ENCODE measurements around the gene LRRC53.

LRRC53 gene

DNA sequence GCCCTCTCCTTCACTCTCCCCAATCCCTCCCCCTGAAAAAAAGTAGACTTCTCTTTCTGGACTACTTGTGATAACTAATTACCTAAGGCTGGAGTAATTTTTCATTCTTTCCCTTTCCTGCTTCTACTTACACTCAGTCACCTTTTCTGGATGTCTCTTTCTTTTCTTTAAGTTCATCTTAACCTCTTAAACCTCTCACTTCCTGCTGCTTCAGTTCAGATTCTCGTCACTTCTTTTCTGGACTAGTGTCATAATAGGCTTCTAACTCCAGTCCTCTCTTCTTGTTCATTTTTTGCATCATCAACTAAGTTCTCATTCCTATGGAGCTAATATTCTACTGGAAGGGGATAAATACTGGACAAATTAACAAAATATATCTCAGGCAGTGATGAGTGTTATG lies 75.4 kb downstream of the LRRC53 start:
- H3K56ac ChIP-seq (ENCODE audit: low read length), result no peak overlapping the region
- no peak overlapping the region for H3K4me2 ChIP-seq (ENCODE audit: low read length)
- H3K4me1 ChIP-seq (ENCODE audit: control insufficient read depth, low read depth, low read length), result no peaks in the 10 kb centered on the region
- no peaks in the 10 kb centered on the region for H3K36me3 ChIP-seq (ENCODE audit: control insufficient read depth, insufficient read depth, low read length)
- H3K18ac ChIP-seq (ENCODE audit: low read length), result no peak overlapping the region
- H3K4ac ChIP-seq (ENCODE audit: low read depth, low read length), result no peak overlapping the region
- no peak overlapping the region for H3K9ac ChIP-seq (ENCODE audit: low read length)
- no CpG with 5 or more reads among the region's 1 CpG for WGBS (ENCODE audit: extremely low coverage, insufficient coverage, low lambda C conversion rate)
- no peak for DNase-seq
- H3K79me1 ChIP-seq (ENCODE audit: low read length), result no peaks in the 10 kb centered on the region
- H4K8ac ChIP-seq (ENCODE audit: low read depth, low read length), result no peak overlapping the region
- no peak overlapping the region for H2BK5ac ChIP-seq (ENCODE audit: low read length)
- no peak overlapping the region for H4K5ac ChIP-seq (ENCODE audit: low read length)
- H3K27ac ChIP-seq (ENCODE audit: low read depth, low read length), result no peak overlapping the region
- no peak overlapping the region for H3K4me3 ChIP-seq (ENCODE audit: low read length)
- no peak overlapping the region for H2BK120ac ChIP-seq (ENCODE audit: low read depth, low read length)
- no peak overlapping the region for H2BK15ac ChIP-seq (replicated peaks; ENCODE audit: low read depth)
- H3K23ac ChIP-seq (ENCODE audit: low read length), result no peak overlapping the region
- H3K79me2 ChIP-seq (ENCODE audit: control insufficient read depth, insufficient read depth, low read length), result no peaks in the 10 kb centered on the region
- H2AK5ac ChIP-seq (ENCODE audit: low read length), result no peak overlapping the region
- no peaks in the 10 kb centered on the region for H3K27me3 ChIP-seq (ENCODE audit: insufficient read depth, low read length, poor library complexity)

GRCh38 chr1:74436078-74436477 lies 76.3 kb downstream of the LRRC53 start:
- WGBS (ENCODE audit: extremely low coverage, insufficient coverage, low lambda C conversion rate), result no CpG with 5 or more reads among the region's 1 CpG
- no peak overlapping the region for H3K56ac ChIP-seq (ENCODE audit: low read length)
- H3K9ac ChIP-seq (ENCODE audit: low read length), result no peak overlapping the region
- no peak overlapping the region for H4K5ac ChIP-seq (ENCODE audit: low read length)
- no peak for DNase-seq
- no peak overlapping the region for H2BK15ac ChIP-seq (replicated peaks; ENCODE audit: low read depth)
- no peak overlapping the region for H2BK5ac ChIP-seq (ENCODE audit: low read length)
- no peak overlapping the region for H2BK120ac ChIP-seq (ENCODE audit: low read depth, low read length)
- no peak overlapping the region for H4K8ac ChIP-seq (ENCODE audit: low read depth, low read length)
- no peaks in the 10 kb centered on the region for H3K36me3 ChIP-seq (ENCODE audit: control insufficient read depth, insufficient read depth, low read length)
- no peaks in the 10 kb centered on the region for H3K79me2 ChIP-seq (ENCODE audit: control insufficient read depth, insufficient read depth, low read length)
- no peaks in the 10 kb centered on the region for H3K79me1 ChIP-seq (ENCODE audit: low read length)
- H3K27me3 ChIP-seq (ENCODE audit: insufficient read depth, low read length, poor library complexity), result no peaks in the 10 kb centered on the region
- H2AK5ac ChIP-seq (ENCODE audit: low read length), result no peak overlapping the region
- H3K4me2 ChIP-seq (ENCODE audit: low read length), result no peak overlapping the region
- H3K4me3 ChIP-seq (ENCODE audit: low read length), result no peak overlapping the region
- no peak overlapping the region for H3K23ac ChIP-seq (ENCODE audit: low read length)
- H3K4me1 ChIP-seq (ENCODE audit: control insufficient read depth, low read depth, low read length), result no peaks in the 10 kb centered on the region
- H3K4ac ChIP-seq (ENCODE audit: low read depth, low read length), result no peak overlapping the region
- no peak overlapping the region for H3K18ac ChIP-seq (ENCODE audit: low read length)
- no peak overlapping the region for H3K27ac ChIP-seq (ENCODE audit: low read depth, low read length)

- Histone ChIP-seq H3K36me3 (ENCODE audit: control insufficient read depth, insufficient read depth, low read length) (no peaks in the 10 kb centered on the region), H2AK5ac (ENCODE audit: low read length) (no peak overlapping the region), H3K27me3 (ENCODE audit: insufficient read depth, low read length, poor library complexity) (no peaks in the 10 kb centered on the region), H3K56ac (ENCODE audit: low read length) (no peak overlapping the region), H4K8ac (ENCODE audit: low read depth, low read length) (no peak overlapping the region), H4K5ac (ENCODE audit: low read length) (no peak overlapping the region), H2BK120ac (ENCODE audit: low read depth, low read length) (no peak overlapping the region), H3K18ac (ENCODE audit: low read length) (no peak overlapping the region), H3K4me2 (ENCODE audit: low read length) (no peak overlapping the region), H3K4me1 (ENCODE audit: control insufficient read depth, low read depth, low read length) (no peaks in the 10 kb centered on the region), H3K79me1 (ENCODE audit: low read length) (no peaks in the 10 kb centered on the region), H3K4me3 (ENCODE audit: low read length) (no peak overlapping the region), H3K9ac (ENCODE audit: low read length) (no peak overlapping the region), H3K23ac (ENCODE audit: low read length) (no peak overlapping the region), H3K4ac (ENCODE audit: low read depth, low read length) (no peak overlapping the region), H3K79me2 (ENCODE audit: control insufficient read depth, insufficient read depth, low read length) (no peaks in the 10 kb centered on the region), H2BK5ac (ENCODE audit: low read length) (no peak overlapping the region), H2BK15ac (replicated peaks; ENCODE audit: low read depth) (no peak overlapping the region), H3K27ac (ENCODE audit: low read depth, low read length) (no peak overlapping the region)
- no CpG with 5 or more reads among the region's 2 CpGs for WGBS (ENCODE audit: extremely low coverage, insufficient coverage, low lambda C conversion rate)
- DNase-seq, result no peak
Observed at GRCh38 chr1:74434321-74434720, 78.1 kb downstream of the LRRC53 start.

DNA sequence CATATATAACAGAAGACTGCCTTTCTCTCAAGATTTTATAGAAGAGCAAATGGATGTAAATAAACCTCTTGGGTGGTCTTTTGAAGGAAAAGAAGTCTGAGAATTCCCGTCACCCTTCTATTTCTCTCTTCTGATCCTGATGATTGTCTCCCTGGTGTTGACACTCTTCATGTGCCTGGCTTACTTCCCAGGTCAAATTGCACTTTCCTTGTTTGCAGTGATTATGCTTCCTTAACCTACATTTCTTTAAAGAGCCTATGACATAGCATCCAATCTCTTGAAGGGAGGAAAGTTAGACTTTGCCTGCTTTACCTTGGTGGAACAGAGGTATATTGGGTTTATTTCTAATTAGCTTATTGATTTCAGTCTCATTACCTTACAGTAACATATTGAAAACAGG lies 80.1 kb downstream of the LRRC53 start:
- H3K79me1 ChIP-seq (ENCODE audit: low read length), result no peaks in the 10 kb centered on the region
- H3K79me2 ChIP-seq (ENCODE audit: control insufficient read depth, insufficient read depth, low read length), result no peaks in the 10 kb centered on the region
- no peak overlapping the region for H2AK5ac ChIP-seq (ENCODE audit: low read length)
- no peak overlapping the region for H3K4me2 ChIP-seq (ENCODE audit: low read length)
- H3K23ac ChIP-seq (ENCODE audit: low read length), result no peak overlapping the region
- no peak overlapping the region for H4K8ac ChIP-seq (ENCODE audit: low read depth, low read length)
- no peak overlapping the region for H3K18ac ChIP-seq (ENCODE audit: low read length)
- no peak overlapping the region for H2BK120ac ChIP-seq (ENCODE audit: low read depth, low read length)
- no peak overlapping the region for H3K4ac ChIP-seq (ENCODE audit: low read depth, low read length)
- H4K5ac ChIP-seq (ENCODE audit: low read length), result no peak overlapping the region
- no peak for DNase-seq
- H3K4me3 ChIP-seq (ENCODE audit: low read length), result no peak overlapping the region
- H2BK15ac ChIP-seq (replicated peaks; ENCODE audit: low read depth), result no peak overlapping the region
- H3K27ac ChIP-seq (ENCODE audit: low read depth, low read length), result no peak overlapping the region
- no peak overlapping the region for H3K56ac ChIP-seq (ENCODE audit: low read length)
- WGBS (ENCODE audit: extremely low coverage, insufficient coverage, low lambda C conversion rate), result no CpG with 5 or more reads among the region's 1 CpG
- no peaks in the 10 kb centered on the region for H3K36me3 ChIP-seq (ENCODE audit: control insufficient read depth, insufficient read depth, low read length)
- H3K9ac ChIP-seq (ENCODE audit: low read length), result no peak overlapping the region
- no peaks in the 10 kb centered on the region for H3K4me1 ChIP-seq (ENCODE audit: control insufficient read depth, low read depth, low read length)
- H2BK5ac ChIP-seq (ENCODE audit: low read length), result no peak overlapping the region
- no peaks in the 10 kb centered on the region for H3K27me3 ChIP-seq (ENCODE audit: insufficient read depth, low read length, poor library complexity)

- no peak for DNase-seq
- H2BK15ac ChIP-seq (replicated peaks; ENCODE audit: low read depth), result peak overlapping the region; percentile 96
- no peak overlapping the region for H3K4ac ChIP-seq (ENCODE audit: low read depth, low read length)
- H3K4me1 ChIP-seq (ENCODE audit: control insufficient read depth, low read depth, low read length), result no peaks in the 10 kb centered on the region
- H4K5ac ChIP-seq (ENCODE audit: low read length), result no peak overlapping the region
- no peak overlapping the region for H3K9ac ChIP-seq (ENCODE audit: low read length)
- no peaks in the 10 kb centered on the region for H3K36me3 ChIP-seq (ENCODE audit: control insufficient read depth, insufficient read depth, low read length)
- no CpG with 5 or more reads among the region's 4 CpGs for whole genome bisulfite sequencing (ENCODE audit: extremely low coverage, insufficient coverage, low lambda C conversion rate)
- H2AK5ac ChIP-seq (ENCODE audit: low read length), result no peak overlapping the region
- no peak overlapping the region for H3K23ac ChIP-seq (ENCODE audit: low read length)
- no peak overlapping the region for H4K8ac ChIP-seq (ENCODE audit: low read depth, low read length)
- H3K56ac ChIP-seq (ENCODE audit: low read length), result no peak overlapping the region
- H3K18ac ChIP-seq (ENCODE audit: low read length), result no peak overlapping the region
- H3K4me3 ChIP-seq (ENCODE audit: low read length), result no peak overlapping the region
- H3K79me1 ChIP-seq (ENCODE audit: low read length), result no peaks in the 10 kb centered on the region
- no peak overlapping the region for H2BK5ac ChIP-seq (ENCODE audit: low read length)
- H3K27ac ChIP-seq (ENCODE audit: low read depth, low read length), result no peak overlapping the region
- H2BK120ac ChIP-seq (ENCODE audit: low read depth, low read length), result no peak overlapping the region
- H3K27me3 ChIP-seq (ENCODE audit: insufficient read depth, low read length, poor library complexity), result no peaks in the 10 kb centered on the region
- H3K79me2 ChIP-seq (ENCODE audit: control insufficient read depth, insufficient read depth, low read length), result no peaks in the 10 kb centered on the region
- H3K4me2 ChIP-seq (ENCODE audit: low read length), result no peak overlapping the region
Observed at GRCh38 chr1:74431531-74431930, 80.9 kb downstream of the LRRC53 start.

DNA sequence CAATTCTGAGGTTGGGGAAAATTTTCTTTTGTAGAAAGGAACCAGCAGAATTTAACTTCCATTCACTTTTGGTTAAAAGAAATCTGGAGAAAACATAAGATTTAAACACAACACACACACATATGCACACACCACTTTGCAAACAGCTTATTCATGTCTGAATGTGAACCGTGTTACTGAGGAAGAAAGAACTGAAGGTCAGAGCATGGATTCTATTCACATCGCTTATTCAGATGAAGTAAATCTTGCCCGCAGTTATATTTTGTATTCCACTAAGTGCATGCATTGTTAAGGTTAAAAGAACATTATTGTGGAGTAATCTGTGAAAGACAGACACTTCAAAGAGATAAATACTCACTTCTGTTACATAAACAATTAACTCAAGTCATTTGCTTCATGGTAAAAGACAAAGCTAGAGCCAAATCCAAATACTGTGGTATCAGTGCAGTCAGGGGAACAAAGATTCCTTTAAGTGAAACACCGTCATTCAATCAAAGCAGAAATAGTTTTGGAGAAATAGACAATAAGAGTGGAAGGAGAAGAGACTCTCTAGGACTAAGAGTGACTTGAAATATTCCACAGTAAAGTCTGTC lies 82.0 kb downstream of the LRRC53 start:
- no peaks in the 10 kb centered on the region for H3K27me3 ChIP-seq (ENCODE audit: insufficient read depth, low read length, poor library complexity)
- H3K4me1 ChIP-seq (ENCODE audit: control insufficient read depth, low read depth, low read length), result no peaks in the 10 kb centered on the region
- no peaks in the 10 kb centered on the region for H3K79me2 ChIP-seq (ENCODE audit: control insufficient read depth, insufficient read depth, low read length)
- H3K4me3 ChIP-seq (ENCODE audit: low read length), result no peak overlapping the region
- H3K9ac ChIP-seq (ENCODE audit: low read length), result no peak overlapping the region
- no peak overlapping the region for H2BK120ac ChIP-seq (ENCODE audit: low read depth, low read length)
- H3K56ac ChIP-seq (ENCODE audit: low read length), result no peak overlapping the region
- no peak overlapping the region for H2AK5ac ChIP-seq (ENCODE audit: low read length)
- no peak overlapping the region for H4K5ac ChIP-seq (ENCODE audit: low read length)
- no peak overlapping the region for H3K23ac ChIP-seq (ENCODE audit: low read length)
- no peak overlapping the region for H3K18ac ChIP-seq (ENCODE audit: low read length)
- no peak overlapping the region for H2BK15ac ChIP-seq (replicated peaks; ENCODE audit: low read depth)
- WGBS (ENCODE audit: extremely low coverage, insufficient coverage, low lambda C conversion rate), result no CpG with 5 or more reads among the region's 4 CpGs
- H3K27ac ChIP-seq (ENCODE audit: low read depth, low read length), result no peak overlapping the region
- no peak overlapping the region for H3K4ac ChIP-seq (ENCODE audit: low read depth, low read length)
- H3K4me2 ChIP-seq (ENCODE audit: low read length), result no peak overlapping the region
- H4K8ac ChIP-seq (ENCODE audit: low read depth, low read length), result no peak overlapping the region
- no peak overlapping the region for H2BK5ac ChIP-seq (ENCODE audit: low read length)
- no peak for DNase-seq
- no peaks in the 10 kb centered on the region for H3K79me1 ChIP-seq (ENCODE audit: low read length)
- H3K36me3 ChIP-seq (ENCODE audit: control insufficient read depth, insufficient read depth, low read length), result no peaks in the 10 kb centered on the region

Data from mesendoderm (in vitro differentiated cells).